HEK293T (cell line): ENCODE results near the gene GAB2.

Experiments
- CTCF ChIA-PET: fragments of 350-600 bp; formaldehyde crosslinking; extraction: SDS; loops from one replicate; lab custom pipeline; 2021; ENCODE audit warnings: antibody characterized with exemption, inconsistent platforms; lab: Yijun Ruan, JAX
- POLR2A ChIA-PET: fragments of 350-600 bp; formaldehyde crosslinking; extraction: SDS; loops from one replicate; lab custom pipeline; 2020; ENCODE audit warnings: antibody characterized with exemption, inconsistent platforms; lab: Yijun Ruan, JAX
- DNase-seq: peaks from one replicate; pipeline ENCODE4 v3.0.0; 2012; ENCODE audit warnings: mixed read lengths; ENCODE audit errors: extremely low spot score
- ARNT ChIP-seq: fragments of 450-650 bp; IDR thresholded peaks from 2 replicates; pipeline ENCODE4 v1.6.1; 2017; ENCODE audit warnings: mild to moderate bottlenecking
- BHLHE40 ChIP-seq: fragments of 450-650 bp; IDR thresholded peaks from 2 replicates; pipeline ENCODE4 v1.6.1; 2016; ENCODE audit warnings: mild to moderate bottlenecking, moderate library complexity, borderline replicate concordance
- CTBP1 ChIP-seq: fragments of 450-650 bp; IDR thresholded peaks from 2 replicates; pipeline ENCODE4 v1.6.1; 2016; ENCODE audit warnings: borderline replicate concordance
- ELF4 ChIP-seq: fragments of 450-650 bp; IDR thresholded peaks from 2 replicates; pipeline ENCODE4 v1.6.1; 2017; ENCODE audit warnings: antibody characterized with exemption
- FOXA1 ChIP-seq: fragments of 450-650 bp; IDR thresholded peaks from 2 replicates; pipeline ENCODE4 v1.6.1; 2016; ENCODE audit warnings: mild to moderate bottlenecking
- FOXK2 ChIP-seq: fragments of 450-650 bp; IDR thresholded peaks from 2 replicates; pipeline ENCODE4 v1.6.1; 2016; ENCODE audit warnings: mild to moderate bottlenecking
- FOXM1 ChIP-seq: fragments of 450-650 bp; IDR thresholded peaks from 2 replicates; pipeline ENCODE4 v1.6.1; 2017; ENCODE audit warnings: mild to moderate bottlenecking, borderline replicate concordance
- HDGF ChIP-seq: fragments of 450-650 bp; IDR thresholded peaks from 2 replicates; pipeline ENCODE4 v1.6.1; 2017; ENCODE audit warnings: antibody characterized with exemption, borderline replicate concordance
- L3MBTL2 ChIP-seq: fragments of 450-650 bp; conservative IDR thresholded peaks from 2 replicates; pipeline ENCODE4 v1.6.1; 2016; ENCODE audit warnings: mild to moderate bottlenecking
- LEF1 ChIP-seq: fragments of 450-650 bp; IDR thresholded peaks from 2 replicates; pipeline ENCODE4 v1.6.1; 2017; ENCODE audit warnings: mild to moderate bottlenecking, borderline replicate concordance
- NFRKB ChIP-seq: fragments of 450-650 bp; IDR thresholded peaks from 2 replicates; pipeline ENCODE4 v1.6.1; 2016; ENCODE audit warnings: mild to moderate bottlenecking, moderate library complexity
- SP1 ChIP-seq: fragments of 450-650 bp; IDR thresholded peaks from 2 replicates; pipeline ENCODE4 v1.6.1; 2017
- SUZ12 ChIP-seq: fragments of 450-650 bp; IDR thresholded peaks from 2 replicates; pipeline ENCODE4 v1.6.1; 2016; ENCODE audit warnings: mild to moderate bottlenecking
- TARDBP ChIP-seq: fragments of 450-650 bp; IDR thresholded peaks from 2 replicates; pipeline ENCODE4 v1.6.1; 2016
- ZNF384 ChIP-seq: fragments of 450-650 bp; IDR thresholded peaks from 2 replicates; pipeline ENCODE4 v1.6.1; 2016
- TF ChIP-seq, protein P1 (sequence below): fragments of 450-650 bp; IDR thresholded peaks from 2 replicates; pipeline ENCODE4 v1.6.1; 2016

The GAB2 gene

GRCh38 chr11:78355309-78355705, 62.3 kb downstream of the GAB2 start:
- CTCF ChIA-PET, result interaction anchor here (0.5 to 0.6 kb wide), 2 partner anchors 96 to 157 kb away, joined by 4 read pairs; no protein-coding TSS in a partner anchor
- no peak for DNase-seq
- POLR2A ChIA-PET, result interaction anchor here (1.2 kb wide), 1 partner anchor 94 kb away, joined by 3 read pairs; no protein-coding TSS in a partner anchor
- TF ChIP-seq ARNT (no peak), FOXA1 (no peak), SUZ12 (no peak), FOXM1 (no peak), ELF4 (no peak), TARDBP (no peak), CTBP1 (no peak), LEF1 (no peak), BHLHE40 (no peak), ZNF384 (no peak), HDGF (no peak), L3MBTL2 (no peak), NFRKB (no peak)

DNA sequence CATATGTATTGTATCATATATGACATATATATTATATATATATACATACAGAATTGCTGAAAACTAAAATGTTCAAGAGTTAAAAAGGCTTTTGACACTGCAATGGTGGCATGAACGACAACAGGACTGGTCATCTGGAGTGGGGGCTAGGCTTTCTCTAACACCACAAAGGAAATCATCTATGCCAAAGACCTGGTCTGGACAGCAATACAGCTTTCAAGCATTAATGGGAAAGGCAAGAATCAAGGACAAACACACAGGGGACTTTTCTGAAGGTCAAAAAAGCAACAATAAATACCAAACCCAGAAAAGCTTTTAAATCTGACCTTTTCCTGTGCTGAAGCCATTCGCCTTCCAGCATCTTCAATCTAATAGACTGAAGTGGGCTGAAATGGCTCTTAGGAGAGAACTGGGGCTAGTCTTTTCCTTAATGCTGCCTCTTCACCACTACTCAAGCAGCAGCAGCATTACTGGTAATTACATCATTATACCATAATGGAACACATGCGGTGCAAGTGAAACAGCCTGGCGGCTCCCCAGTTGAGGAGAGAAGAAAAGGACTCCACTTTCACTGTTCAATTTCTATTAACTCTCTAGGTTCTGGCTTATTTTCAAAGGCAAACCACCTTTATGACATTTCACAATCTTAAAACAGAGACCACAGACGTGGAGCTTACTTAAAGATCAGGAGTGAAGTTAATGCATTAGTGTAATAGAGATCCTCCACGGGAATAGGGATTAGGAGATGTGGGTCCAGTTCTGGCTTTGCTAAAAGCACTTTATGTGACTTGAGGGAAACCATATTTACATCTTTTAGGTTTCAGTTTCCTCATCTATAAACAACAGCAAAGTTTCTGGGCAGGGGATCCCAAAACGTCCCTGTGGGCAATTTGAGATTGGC, 63.0 kb downstream of the GAB2 start:
- TF ChIP-seq, protein P1, sequence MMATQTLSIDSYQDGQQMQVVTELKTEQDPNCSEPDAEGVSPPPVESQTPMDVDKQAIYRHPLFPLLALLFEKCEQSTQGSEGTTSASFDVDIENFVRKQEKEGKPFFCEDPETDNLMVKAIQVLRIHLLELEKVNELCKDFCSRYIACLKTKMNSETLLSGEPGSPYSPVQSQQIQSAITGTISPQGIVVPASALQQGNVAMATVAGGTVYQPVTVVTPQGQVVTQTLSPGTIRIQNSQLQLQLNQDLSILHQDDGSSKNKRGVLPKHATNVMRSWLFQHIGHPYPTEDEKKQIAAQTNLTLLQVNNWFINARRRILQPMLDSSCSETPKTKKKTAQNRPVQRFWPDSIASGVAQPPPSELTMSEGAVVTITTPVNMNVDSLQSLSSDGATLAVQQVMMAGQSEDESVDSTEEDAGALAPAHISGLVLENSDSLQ, result no peak
- no peak for TF ChIP-seq BHLHE40
- TF ChIP-seq LEF1, result no peak
- TF ChIP-seq FOXK2, result no peak
- no peak for TF ChIP-seq SP1
- TF ChIP-seq ELF4, result no peak
- no peak for TF ChIP-seq TARDBP
- TF ChIP-seq ZNF384, result no peak
- TF ChIP-seq CTBP1, result no peak
- TF ChIP-seq FOXM1, result no peak
- no peak for TF ChIP-seq NFRKB
- no peak for TF ChIP-seq ARNT
- no peak for TF ChIP-seq SUZ12
- no peak for TF ChIP-seq L3MBTL2
- no peak for TF ChIP-seq FOXA1
- no peak for TF ChIP-seq HDGF
- ChIA-PET POLR2A (interaction anchor here (1.2 kb wide), 1 partner anchor 93 kb away, joined by 3 read pairs; no protein-coding TSS in a partner anchor), CTCF (interaction anchor here (0.5 kb wide), 1 partner anchor 97 kb away, joined by 4 read pairs; no protein-coding TSS in a partner anchor)
- peak; percentile 19 for DNase-seq

DNA sequence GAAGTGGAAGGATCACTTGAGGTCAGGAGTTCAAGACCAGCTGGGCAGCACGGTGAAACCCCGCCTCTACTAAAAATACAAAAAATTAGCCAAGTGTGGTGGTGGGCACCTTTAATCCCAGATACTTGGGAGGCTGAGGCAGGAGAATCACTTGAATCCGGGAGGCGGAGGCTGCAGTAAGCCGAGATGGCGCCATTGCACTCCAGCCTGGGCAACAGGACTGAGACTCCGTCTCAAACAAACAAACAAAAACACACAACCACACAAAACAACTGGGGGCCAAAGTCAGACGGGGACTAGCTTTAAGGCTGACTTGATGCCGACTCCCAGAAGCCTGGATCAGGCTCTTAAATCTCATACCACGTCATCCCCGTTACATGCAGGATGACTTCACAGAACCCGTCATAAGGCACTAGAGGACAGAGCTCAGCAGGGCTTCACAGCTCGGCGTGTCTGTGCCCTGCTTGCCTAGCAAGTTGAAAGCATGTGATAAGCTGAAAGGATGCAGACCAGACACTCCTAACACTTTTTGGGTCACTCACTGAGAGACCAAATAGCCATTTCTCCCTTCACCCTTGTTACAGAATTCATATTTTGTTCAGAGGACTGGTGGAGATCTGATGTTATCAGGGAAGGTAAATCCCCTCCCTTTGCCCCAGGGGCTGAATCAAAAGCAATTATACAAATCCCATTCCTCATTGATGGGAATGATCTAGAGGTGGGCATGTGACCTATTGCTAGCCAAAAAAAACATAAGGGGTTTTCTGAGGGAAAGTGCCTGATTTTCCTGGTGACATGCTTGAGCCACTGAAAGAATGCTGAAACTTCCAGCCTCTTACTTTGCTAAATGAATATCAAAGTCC, 65.4 kb downstream of the GAB2 start:
- no peak for DNase-seq
- no peak for TF ChIP-seq HDGF
- no peak for TF ChIP-seq ZNF384
- ChIA-PET POLR2A (no interaction called here), CTCF (no interaction called here)

DNA sequence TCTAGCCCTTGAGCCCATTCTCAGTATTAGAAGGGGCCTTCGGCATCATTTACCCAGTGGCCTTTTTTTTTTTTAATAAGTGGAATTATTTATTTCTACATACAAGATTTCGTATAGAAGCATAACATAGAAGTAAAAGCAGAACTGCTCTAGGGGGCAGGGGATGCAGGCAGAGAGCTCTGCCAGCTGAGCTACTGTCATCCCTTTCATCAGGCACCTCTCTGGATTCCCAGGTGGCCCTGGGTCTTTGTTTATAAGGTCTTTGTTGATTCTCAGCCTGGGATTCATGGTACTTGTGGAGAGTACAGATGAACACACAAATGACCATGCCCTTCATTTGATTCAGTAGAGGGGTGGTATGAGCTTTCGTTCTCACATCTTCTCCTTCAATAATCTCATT, 66.4 kb downstream of the GAB2 start:
- TF ChIP-seq SP1, result no peak
- TF ChIP-seq HDGF, result no peak
- no peak for TF ChIP-seq FOXK2
- no peak for TF ChIP-seq TARDBP
- no peak for TF ChIP-seq BHLHE40
- no peak for TF ChIP-seq FOXM1
- no peak for TF ChIP-seq ARNT
- no peak for TF ChIP-seq LEF1
- TF ChIP-seq ZNF384, result no peak
- ChIA-PET POLR2A (no interaction called here), CTCF (no interaction called here)
- no peak for DNase-seq

DNA sequence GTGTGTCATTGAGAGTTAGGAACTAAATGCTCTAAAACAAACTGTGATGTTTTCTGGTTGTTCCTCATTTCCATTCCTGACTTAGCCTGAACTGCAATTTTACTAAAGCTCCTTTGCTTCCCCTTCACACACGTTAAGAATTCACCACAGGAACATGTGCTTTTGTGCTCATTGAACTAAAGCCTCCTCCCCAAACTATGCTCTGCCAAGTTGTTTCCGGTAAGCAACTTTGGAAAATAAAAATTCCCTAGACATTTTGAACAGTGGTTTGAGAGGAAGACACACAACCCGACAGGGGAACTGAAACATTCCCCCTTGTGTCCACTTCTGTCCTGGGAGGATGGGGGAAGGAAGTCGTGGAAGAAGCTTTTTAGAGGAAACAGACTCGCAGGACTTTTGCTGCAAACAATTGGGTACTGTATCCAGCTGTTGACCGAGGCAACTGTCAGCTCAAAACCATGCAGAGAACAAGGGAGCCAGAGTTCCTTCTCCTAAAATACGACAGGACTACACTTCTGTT, 66.9 kb downstream of the GAB2 start:
- CTCF ChIA-PET, result no interaction called here
- DNase-seq, result no peak

More for the DNA sequence above, 66.9 kb downstream of the GAB2 start:
- POLR2A ChIA-PET, result no interaction called here
- no peak for TF ChIP-seq HDGF
- TF ChIP-seq, protein P1, result no peak
- TF ChIP-seq ELF4, result no peak
- TF ChIP-seq BHLHE40, result no peak
- no peak for TF ChIP-seq SUZ12
- no peak for TF ChIP-seq SP1
- TF ChIP-seq TARDBP, result no peak
- TF ChIP-seq L3MBTL2, result no peak
- no peak for TF ChIP-seq FOXA1
- TF ChIP-seq NFRKB, result no peak
- TF ChIP-seq CTBP1, result no peak
- no peak for TF ChIP-seq FOXK2
- TF ChIP-seq ARNT, result no peak
- no peak for TF ChIP-seq ZNF384
